ENCODE data around the gene SPACDR. TPM values are rescaled to one million over a fixed set of nuclear protein-coding genes. Genes with fewer than 3 reads are reported as not detected.

SPACDR gene
- total and polyA plus RNA-seq, 9 of the 15 experiments (the other 6 are each of a cell fraction or from before 2014, with no cell fraction given), result 0.07 to 0.55 (median 0.14) TPM; not detected in 1

- TF ChIP-seq, protein P1, sequence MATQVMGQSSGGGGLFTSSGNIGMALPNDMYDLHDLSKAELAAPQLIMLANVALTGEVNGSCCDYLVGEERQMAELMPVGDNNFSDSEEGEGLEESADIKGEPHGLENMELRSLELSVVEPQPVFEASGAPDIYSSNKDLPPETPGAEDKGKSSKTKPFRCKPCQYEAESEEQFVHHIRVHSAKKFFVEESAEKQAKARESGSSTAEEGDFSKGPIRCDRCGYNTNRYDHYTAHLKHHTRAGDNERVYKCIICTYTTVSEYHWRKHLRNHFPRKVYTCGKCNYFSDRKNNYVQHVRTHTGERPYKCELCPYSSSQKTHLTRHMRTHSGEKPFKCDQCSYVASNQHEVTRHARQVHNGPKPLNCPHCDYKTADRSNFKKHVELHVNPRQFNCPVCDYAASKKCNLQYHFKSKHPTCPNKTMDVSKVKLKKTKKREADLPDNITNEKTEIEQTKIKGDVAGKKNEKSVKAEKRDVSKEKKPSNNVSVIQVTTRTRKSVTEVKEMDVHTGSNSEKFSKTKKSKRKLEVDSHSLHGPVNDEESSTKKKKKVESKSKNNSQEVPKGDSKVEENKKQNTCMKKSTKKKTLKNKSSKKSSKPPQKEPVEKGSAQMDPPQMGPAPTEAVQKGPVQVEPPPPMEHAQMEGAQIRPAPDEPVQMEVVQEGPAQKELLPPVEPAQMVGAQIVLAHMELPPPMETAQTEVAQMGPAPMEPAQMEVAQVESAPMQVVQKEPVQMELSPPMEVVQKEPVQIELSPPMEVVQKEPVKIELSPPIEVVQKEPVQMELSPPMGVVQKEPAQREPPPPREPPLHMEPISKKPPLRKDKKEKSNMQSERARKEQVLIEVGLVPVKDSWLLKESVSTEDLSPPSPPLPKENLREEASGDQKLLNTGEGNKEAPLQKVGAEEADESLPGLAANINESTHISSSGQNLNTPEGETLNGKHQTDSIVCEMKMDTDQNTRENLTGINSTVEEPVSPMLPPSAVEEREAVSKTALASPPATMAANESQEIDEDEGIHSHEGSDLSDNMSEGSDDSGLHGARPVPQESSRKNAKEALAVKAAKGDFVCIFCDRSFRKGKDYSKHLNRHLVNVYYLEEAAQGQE (IDR thresholded peaks at IDR 0.05; ENCODE audit: borderline replicate concordance), result no peak
- TF ChIP-seq, protein P1 (CRISPR knock-in tag; IDR thresholded peaks at IDR 0.05; ENCODE audit: low read depth), result no peak
- no peak for TF ChIP-seq SRSF3 (IDR thresholded peaks at IDR 0.05; ENCODE audit: insufficient read depth, low read length)
- TF ChIP-seq ZEB2 (IDR thresholded peaks at IDR 0.05), result no peak
- no peak for TF ChIP-seq MEF2A (IDR thresholded peaks at IDR 0.05; ENCODE audit: control insufficient read depth, low read depth, low read length)
- TF ChIP-seq, protein P2, sequence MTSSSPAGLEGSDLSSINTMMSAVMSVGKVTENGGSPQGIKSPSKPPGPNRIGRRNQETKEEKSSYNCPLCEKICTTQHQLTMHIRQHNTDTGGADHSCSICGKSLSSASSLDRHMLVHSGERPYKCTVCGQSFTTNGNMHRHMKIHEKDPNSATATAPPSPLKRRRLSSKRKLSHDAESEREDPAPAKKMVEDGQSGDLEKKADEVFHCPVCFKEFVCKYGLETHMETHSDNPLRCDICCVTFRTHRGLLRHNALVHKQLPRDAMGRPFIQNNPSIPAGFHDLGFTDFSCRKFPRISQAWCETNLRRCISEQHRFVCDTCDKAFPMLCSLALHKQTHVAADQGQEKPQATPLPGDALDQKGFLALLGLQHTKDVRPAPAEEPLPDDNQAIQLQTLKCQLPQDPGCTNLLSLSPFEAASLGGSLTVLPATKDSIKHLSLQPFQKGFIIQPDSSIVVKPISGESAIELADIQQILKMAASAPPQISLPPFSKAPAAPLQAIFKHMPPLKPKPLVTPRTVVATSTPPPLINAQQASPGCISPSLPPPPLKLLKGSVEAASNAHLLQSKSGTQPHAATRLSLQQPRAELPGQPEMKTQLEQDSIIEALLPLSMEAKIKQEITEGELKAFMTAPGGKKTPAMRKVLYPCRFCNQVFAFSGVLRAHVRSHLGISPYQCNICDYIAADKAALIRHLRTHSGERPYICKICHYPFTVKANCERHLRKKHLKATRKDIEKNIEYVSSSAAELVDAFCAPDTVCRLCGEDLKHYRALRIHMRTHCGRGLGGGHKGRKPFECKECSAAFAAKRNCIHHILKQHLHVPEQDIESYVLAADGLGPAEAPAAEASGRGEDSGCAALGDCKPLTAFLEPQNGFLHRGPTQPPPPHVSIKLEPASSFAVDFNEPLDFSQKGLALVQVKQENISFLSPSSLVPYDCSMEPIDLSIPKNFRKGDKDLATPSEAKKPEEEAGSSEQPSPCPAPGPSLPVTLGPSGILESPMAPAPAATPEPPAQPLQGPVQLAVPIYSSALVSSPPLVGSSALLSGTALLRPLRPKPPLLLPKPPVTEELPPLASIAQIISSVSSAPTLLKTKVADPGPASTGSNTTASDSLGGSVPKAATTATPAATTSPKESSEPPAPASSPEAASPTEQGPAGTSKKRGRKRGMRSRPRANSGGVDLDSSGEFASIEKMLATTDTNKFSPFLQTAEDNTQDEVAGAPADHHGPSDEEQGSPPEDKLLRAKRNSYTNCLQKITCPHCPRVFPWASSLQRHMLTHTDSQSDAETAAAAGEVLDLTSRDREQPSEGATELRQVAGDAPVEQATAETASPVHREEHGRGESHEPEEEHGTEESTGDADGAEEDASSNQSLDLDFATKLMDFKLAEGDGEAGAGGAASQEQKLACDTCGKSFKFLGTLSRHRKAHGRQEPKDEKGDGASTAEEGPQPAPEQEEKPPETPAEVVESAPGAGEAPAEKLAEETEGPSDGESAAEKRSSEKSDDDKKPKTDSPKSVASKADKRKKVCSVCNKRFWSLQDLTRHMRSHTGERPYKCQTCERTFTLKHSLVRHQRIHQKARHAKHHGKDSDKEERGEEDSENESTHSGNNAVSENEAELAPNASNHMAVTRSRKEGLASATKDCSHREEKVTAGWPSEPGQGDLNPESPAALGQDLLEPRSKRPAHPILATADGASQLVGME (CRISPR knock-in tag; IDR thresholded peaks at IDR 0.05), result no peak
- peak; percentile 88 for TF ChIP-seq POLR2AphosphoS2 (IDR thresholded peaks at IDR 0.05; ENCODE audit: low read length)
- TF ChIP-seq ELK3 (CRISPR knock-in tag; IDR thresholded peaks at IDR 0.05), result no peak
- TF ChIP-seq ZNF197 (CRISPR knock-in tag; IDR thresholded peaks at IDR 0.05; ENCODE audit: low read depth), result no peak
- no peak for TF ChIP-seq ZNF174 (CRISPR knock-in tag; IDR thresholded peaks at IDR 0.05)
- TF ChIP-seq POLR2A (conservative IDR thresholded peaks at IDR 0.05), result peak; percentile 55
- TF ChIP-seq ZNF347 (CRISPR knock-in tag; IDR thresholded peaks at IDR 0.05; ENCODE audit: low read depth), result no peak
- no peak for TF ChIP-seq SMARCC2 (IDR thresholded peaks at IDR 0.05; ENCODE audit: low read depth)
- TF ChIP-seq CBFA2T3 (IDR thresholded peaks at IDR 0.05), result 0 out of 2 replicates have a peak, but pooled peaks have one; percentile 24
These were observed 30.3 kb downstream of the SPACDR start (continued) for GRCh38 chr7:100433592-100434296.

All from K562 (cell line).